GM23338 (cell line): ENCODE results near the gene EML4. TPM values are rescaled to one million over a fixed set of nuclear protein-coding genes. Genes with fewer than 3 reads are reported as not detected.

ENCODE experiments used
- ATAC-seq: fragments of 200-7000 bp; cut with Tn5 transposase; 3 replicates; pipeline ENCODE4 v1.9.1; 2020
- DNase-seq: peaks from one replicate; pipeline ENCODE4 v3.0.0-alpha.2; 2015; ENCODE audit warnings: low spot score
- H2AFZ ChIP-seq: fragments of 200-600 bp; sonication (generic); 2 replicates; pipeline ENCODE4 v1.8.0; 2016; ENCODE audit warnings: antibody characterized with exemption, mild to moderate bottlenecking, moderate library complexity
- H3F3A ChIP-seq: fragments of 200-600 bp; sonication (generic); replicated peaks from 2 replicates; pipeline ENCODE4 v1.8.0; 2017; ENCODE audit warnings: antibody characterized with exemption, mixed run types, low read depth
- H3K27ac ChIP-seq: fragments of 200-600 bp; sonication (generic); 2 replicates; pipeline ENCODE4 v1.6.1; 2016; ENCODE audit warnings: low read depth
- H3K27me3 ChIP-seq: fragments of 200-600 bp; sonication (generic); 2 replicates; pipeline ENCODE4 v1.8.0; 2016; ENCODE audit warnings: mild to moderate bottlenecking, mixed run types, moderate library complexity; ENCODE audit not compliant: insufficient read depth
- H3K36me3 ChIP-seq: fragments of 200-600 bp; sonication (generic); 2 replicates; pipeline ENCODE4 v1.8.0; 2016; ENCODE audit warnings: mild to moderate bottlenecking; ENCODE audit not compliant: insufficient read depth
- H3K4me1 ChIP-seq: fragments of 200-600 bp; sonication (generic); 2 replicates; pipeline ENCODE4 v1.8.0; 2016; ENCODE audit warnings: mild to moderate bottlenecking, moderate library complexity; ENCODE audit not compliant: insufficient read depth
- H3K4me2 ChIP-seq: fragments of 200-600 bp; sonication (generic); 2 replicates; pipeline ENCODE4 v1.7.1; 2017; ENCODE audit warnings: mixed run types
- H3K4me3 ChIP-seq: fragments of 200-600 bp; sonication (generic); 2 replicates; pipeline ENCODE4 v1.6.1; 2016; ENCODE audit warnings: mixed run types
- H3K79me2 ChIP-seq: fragments of 200-600 bp; sonication (generic); replicated peaks from 2 replicates; pipeline ENCODE4 v1.8.0; 2017; ENCODE audit warnings: mild to moderate bottlenecking; ENCODE audit not compliant: insufficient read depth
- H3K9me2 ChIP-seq: fragments of 200-600 bp; sonication (generic); 2 replicates; pipeline ENCODE4 v1.8.0; 2017; ENCODE audit not compliant: insufficient read depth
- H4K20me1 ChIP-seq: fragments of 200-600 bp; sonication (generic); replicated peaks from 2 replicates; pipeline ENCODE4 v1.8.0; 2017; ENCODE audit warnings: mild to moderate bottlenecking; ENCODE audit not compliant: insufficient read depth
- H3K27ac Mint-ChIP-seq: 2 replicates; pipeline ENCODE4 v1.8.0; 2020; ENCODE audit warnings: inconsistent platforms, mild to moderate bottlenecking, moderate library complexity, mixed read lengths
- H3K27me3 Mint-ChIP-seq: 3 replicates; pipeline ENCODE4 v1.8.0; 2022; ENCODE audit warnings: low read depth, mild to moderate bottlenecking, moderate library complexity, mixed read lengths, inconsistent platforms; ENCODE audit not compliant: insufficient read depth, poor library complexity
- H3K36me3 Mint-ChIP-seq: 3 replicates; pipeline ENCODE4 v1.8.0; 2021; ENCODE audit warnings: low read depth, mild to moderate bottlenecking, inconsistent platforms, moderate library complexity, mixed read lengths
- H3K4me1 Mint-ChIP-seq: 3 replicates; pipeline ENCODE4 v1.8.0; 2020; ENCODE audit warnings: mild to moderate bottlenecking, inconsistent platforms, mixed read lengths
- H3K4me3 Mint-ChIP-seq: 3 replicates; pipeline ENCODE4 v1.8.0; 2021; ENCODE audit warnings: moderate library complexity, mild to moderate bottlenecking, inconsistent platforms, mixed read lengths
- H3K9me3 Mint-ChIP-seq: 3 replicates; pipeline ENCODE4 v1.8.0; 2020; ENCODE audit warnings: moderate library complexity, mild to moderate bottlenecking, inconsistent platforms, mixed read lengths
- CREB1 ChIP-seq: fragments of 250-450 bp; sonication (Bioruptor Pico); IDR thresholded peaks from 2 replicates; pipeline ENCODE4 v1.5.0; 2020; ENCODE audit warnings: low read depth, mild to moderate bottlenecking, moderate library complexity
- CTCF ChIP-seq, 2 experiments: fragments of 200-600 bp in 1 of 2; sonication (generic) in 1 of 2; conservative IDR thresholded peaks; 2 replicates each; pipeline versions ENCODE4 v1.5.1 to v1.6.1; 2016 to 2017; ENCODE audit warnings: antibody characterized with exemption in 2 of 2, low read depth in 2 of 2, mild to moderate bottlenecking in 2 of 2, moderate library complexity in 1 of 2
- JUNB ChIP-seq: IDR thresholded peaks from one replicate; pipeline ENCODE4 v1.6.1; 2016; ENCODE audit warnings: antibody characterized with exemption; ENCODE audit not compliant: unreplicated experiment
- POLR2AphosphoS5 ChIP-seq: IDR thresholded peaks from 2 replicates; pipeline ENCODE4 v1.6.1; 2016; ENCODE audit warnings: antibody characterized with exemption, low read depth
- STAT1 ChIP-seq: IDR thresholded peaks from one replicate; pipeline ENCODE4 v1.6.1; 2016; ENCODE audit warnings: antibody characterized with exemption; ENCODE audit not compliant: unreplicated experiment
- ZNF114 ChIP-seq: fragments of 250-450 bp; sonication (Bioruptor Pico); IDR thresholded peaks from 2 replicates; pipeline ENCODE4 v1.5.0; 2020; ENCODE audit warnings: mild to moderate bottlenecking, moderate library complexity
- polyA plus RNA-seq: library from polyadenylated mRNA; unstranded; fragments of >200 nt; fragmentation: Nextera tagmentation; extraction: Ambion mirVana; gene quantifications from 2 replicates; pipeline ENCODE4 v1.2.1, GENCODE V29; 2016
- total RNA-seq: library from RNA; depleted of rRNA; stranded (reverse); fragments of >200 nt; shearing (Covaris generic); gene quantifications from 2 replicates; pipeline ENCODE4 v1.2.3, GENCODE V29; 2014
- TF ChIP-seq, protein P1 (sequence below): fragments of 250-450 bp; sonication (Bioruptor Pico); IDR thresholded peaks from 2 replicates; pipeline ENCODE4 v1.5.0; 2020; ENCODE audit warnings: mild to moderate bottlenecking, moderate library complexity

EML4 gene
- total and polyA plus RNA-seq, 2 experiments from 2014 or later: 65.3 to 115 TPM

DNA sequence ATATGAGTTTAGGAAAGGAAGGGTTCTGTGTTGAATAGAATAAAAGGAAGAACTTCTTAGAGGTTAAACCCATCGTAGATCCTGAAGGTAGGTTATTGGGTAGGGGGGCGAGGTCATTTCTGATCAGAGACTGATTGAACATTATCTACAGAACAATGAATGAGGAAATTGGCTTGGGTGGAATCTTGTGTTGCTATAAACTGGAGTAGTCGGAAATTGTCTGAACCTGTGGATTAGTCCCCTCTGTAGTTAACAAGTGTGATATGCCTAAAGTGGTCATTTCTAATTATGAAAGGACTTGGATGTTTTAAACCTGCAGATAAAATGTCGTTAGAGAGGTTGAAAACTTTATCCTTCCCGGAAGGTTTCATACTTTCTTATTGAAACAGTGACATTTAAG lies 42.1 kb downstream of the EML4 start:
- Histone ChIP-seq H3K9me2 (no peaks in the 10 kb centered on the region), H3K36me3 (no peaks in the 10 kb centered on the region), H3F3A (no peaks in the 10 kb centered on the region), H4K20me1 (peaks cover 18% of the 10 kb centered on the region), H3K27ac (no peak overlapping the region), H3K4me2 (no peak overlapping the region), H3K4me1 (no peaks in the 10 kb centered on the region; the same call in 1 of the 2 replicates), H3K79me2 (peaks cover 96% of the 10 kb centered on the region), H2AFZ (no peak overlapping the region), H3K4me3 (no peak overlapping the region), H3K27me3 (no peaks in the 10 kb centered on the region)
- H3K36me3 Mint-ChIP-seq: no peaks in the 10 kb centered on the region
- DNase-seq (no peak), ATAC-seq (no peak)
- no peak overlapping the region for H3K4me3 Mint-ChIP-seq
- no peak for TF ChIP-seq CREB1 (CRISPR knock-in tag)
- TF ChIP-seq JUNB: no peak
- TF ChIP-seq CTCF (conservative IDR thresholded peaks at IDR 0.05; ENCODE audit: low read depth in 2 of 2): no peak
- TF ChIP-seq, protein P1, sequence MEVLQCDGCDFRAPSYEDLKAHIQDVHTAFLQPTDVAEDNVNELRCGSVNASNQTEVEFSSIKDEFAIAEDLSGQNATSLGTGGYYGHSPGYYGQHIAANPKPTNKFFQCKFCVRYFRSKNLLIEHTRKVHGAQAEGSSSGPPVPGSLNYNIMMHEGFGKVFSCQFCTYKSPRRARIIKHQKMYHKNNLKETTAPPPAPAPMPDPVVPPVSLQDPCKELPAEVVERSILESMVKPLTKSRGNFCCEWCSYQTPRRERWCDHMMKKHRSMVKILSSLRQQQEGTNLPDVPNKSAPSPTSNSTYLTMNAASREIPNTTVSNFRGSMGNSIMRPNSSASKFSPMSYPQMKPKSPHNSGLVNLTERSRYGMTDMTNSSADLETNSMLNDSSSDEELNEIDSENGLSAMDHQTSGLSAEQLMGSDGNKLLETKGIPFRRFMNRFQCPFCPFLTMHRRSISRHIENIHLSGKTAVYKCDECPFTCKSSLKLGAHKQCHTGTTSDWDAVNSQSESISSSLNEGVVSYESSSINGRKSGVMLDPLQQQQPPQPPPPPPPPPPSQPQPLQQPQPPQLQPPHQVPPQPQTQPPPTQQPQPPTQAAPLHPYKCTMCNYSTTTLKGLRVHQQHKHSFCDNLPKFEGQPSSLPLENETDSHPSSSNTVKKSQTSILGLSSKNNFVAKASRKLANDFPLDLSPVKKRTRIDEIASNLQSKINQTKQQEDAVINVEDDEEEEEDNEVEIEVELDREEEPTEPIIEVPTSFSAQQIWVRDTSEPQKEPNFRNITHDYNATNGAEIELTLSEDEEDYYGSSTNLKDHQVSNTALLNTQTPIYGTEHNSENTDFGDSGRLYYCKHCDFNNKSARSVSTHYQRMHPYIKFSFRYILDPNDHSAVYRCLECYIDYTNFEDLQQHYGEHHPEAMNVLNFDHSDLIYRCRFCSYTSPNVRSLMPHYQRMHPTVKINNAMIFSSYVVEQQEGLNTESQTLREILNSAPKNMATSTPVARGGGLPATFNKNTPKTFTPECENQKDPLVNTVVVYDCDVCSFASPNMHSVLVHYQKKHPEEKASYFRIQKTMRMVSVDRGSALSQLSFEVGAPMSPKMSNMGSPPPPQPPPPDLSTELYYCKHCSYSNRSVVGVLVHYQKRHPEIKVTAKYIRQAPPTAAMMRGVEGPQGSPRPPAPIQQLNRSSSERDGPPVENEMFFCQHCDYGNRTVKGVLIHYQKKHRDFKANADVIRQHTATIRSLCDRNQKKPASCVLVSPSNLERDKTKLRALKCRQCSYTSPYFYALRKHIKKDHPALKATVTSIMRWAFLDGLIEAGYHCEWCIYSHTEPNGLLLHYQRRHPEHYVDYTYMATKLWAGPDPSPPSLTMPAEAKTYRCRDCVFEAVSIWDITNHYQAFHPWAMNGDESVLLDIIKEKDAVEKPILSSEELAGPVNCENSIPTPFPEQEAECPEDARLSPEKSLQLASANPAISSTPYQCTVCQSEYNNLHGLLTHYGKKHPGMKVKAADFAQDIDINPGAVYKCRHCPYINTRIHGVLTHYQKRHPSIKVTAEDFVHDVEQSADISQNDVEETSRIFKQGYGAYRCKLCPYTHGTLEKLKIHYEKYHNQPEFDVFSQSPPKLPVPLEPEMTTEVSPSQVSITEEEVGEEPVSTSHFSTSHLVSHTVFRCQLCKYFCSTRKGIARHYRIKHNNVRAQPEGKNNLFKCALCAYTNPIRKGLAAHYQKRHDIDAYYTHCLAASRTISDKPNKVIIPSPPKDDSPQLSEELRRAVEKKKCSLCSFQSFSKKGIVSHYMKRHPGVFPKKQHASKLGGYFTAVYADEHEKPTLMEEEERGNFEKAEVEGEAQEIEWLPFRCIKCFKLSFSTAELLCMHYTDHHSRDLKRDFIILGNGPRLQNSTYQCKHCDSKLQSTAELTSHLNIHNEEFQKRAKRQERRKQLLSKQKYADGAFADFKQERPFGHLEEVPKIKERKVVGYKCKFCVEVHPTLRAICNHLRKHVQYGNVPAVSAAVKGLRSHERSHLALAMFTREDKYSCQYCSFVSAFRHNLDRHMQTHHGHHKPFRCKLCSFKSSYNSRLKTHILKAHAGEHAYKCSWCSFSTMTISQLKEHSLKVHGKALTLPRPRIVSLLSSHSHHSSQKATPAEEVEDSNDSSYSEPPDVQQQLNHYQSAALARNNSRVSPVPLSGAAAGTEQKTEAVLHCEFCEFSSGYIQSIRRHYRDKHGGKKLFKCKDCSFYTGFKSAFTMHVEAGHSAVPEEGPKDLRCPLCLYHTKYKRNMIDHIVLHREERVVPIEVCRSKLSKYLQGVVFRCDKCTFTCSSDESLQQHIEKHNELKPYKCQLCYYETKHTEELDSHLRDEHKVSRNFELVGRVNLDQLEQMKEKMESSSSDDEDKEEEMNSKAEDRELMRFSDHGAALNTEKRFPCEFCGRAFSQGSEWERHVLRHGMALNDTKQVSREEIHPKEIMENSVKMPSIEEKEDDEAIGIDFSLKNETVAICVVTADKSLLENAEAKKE (CRISPR knock-in tag): no peak
- TF ChIP-seq STAT1: no peak
- TF ChIP-seq ZNF114 (CRISPR knock-in tag): no peak
- TF ChIP-seq POLR2AphosphoS5: no peak
- H3K4me1 Mint-ChIP-seq: peaks cover 12% of the 10 kb centered on the region
- no peaks in the 10 kb centered on the region for H3K27me3 Mint-ChIP-seq
- no peaks in the 10 kb centered on the region for H3K9me3 Mint-ChIP-seq
- H3K27ac Mint-ChIP-seq: no peak overlapping the region
